HG03520 (cell line): ENCODE results near the gene HYI.
"Not testable (repeated sequence)": the region's sequence is repeated elsewhere in the genome, so short reads cannot be mapped to it uniquely, and the experiment has no call there.

Experiments
- ATAC-seq: cut with Tn5 transposase; IDR thresholded peaks from one replicate; pipeline ENCODE4 v1.9.1; 2021; ENCODE audit warnings: mild to moderate bottlenecking, moderate library complexity; ENCODE audit not compliant: unreplicated experiment

HYI gene

DNA sequence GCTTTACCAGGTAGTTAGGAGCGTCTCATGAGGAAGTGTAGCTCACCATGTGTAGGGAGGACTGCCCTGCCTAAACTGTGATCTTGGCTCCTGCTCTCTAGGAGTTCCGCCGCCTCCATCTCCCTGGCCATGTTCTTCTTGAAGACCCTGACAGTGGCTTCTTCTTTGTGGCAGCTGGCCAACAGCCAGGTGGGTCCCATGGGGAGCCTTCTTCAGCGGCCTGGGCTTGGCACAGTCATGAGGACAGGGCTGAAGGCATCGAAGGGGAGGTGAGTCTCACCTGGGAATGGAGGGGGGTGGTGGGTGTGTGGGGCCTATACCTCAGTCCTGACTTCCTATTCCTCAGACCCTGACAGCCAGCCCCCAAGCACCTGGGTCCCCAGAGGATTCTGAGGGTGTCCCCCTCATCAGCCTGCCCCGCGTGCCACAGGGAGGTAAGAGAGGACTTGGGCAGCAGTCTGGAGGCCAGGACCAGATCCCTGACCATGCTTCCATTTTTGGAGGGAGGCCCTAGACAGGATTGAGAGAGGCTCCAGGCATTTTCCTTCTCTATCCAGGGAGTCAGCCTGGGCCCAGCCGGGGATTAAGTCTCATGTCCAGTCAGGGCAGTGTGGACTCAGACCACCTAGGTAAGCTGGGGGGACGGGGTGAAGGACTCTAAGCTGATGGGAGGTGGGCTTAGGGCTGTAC lies 21.4 kb downstream of the HYI start:
- no peak for ATAC-seq

GRCh38 chr1:43431676-43432075 lies 22.1 kb downstream of the HYI start:
- no peak for ATAC-seq

DNA sequence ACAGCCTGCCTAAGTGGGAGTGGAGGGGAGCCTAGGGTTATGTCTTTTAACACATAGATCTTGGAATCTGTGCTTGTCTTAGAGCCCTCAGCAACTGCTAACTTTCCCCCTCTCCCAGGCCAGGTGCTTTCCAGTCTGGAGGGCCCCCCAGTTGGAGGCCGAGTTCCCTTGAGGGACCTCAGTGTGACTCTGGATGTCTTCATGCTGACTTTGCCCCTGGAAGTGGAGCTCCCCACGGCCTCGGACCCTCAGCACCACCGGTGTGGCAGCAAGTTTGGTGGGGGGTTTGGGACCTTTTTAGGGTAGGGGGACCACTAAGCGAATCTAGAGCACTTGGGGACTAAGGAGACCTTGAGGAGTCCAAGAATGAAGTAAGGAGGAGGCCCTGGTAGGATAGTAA lies 22.9 kb downstream of the HYI start:
- no peak for ATAC-seq

GRCh38 chr1:43427941-43428340 lies 25.8 kb downstream of the HYI start:
- ATAC-seq, result no peak

DNA sequence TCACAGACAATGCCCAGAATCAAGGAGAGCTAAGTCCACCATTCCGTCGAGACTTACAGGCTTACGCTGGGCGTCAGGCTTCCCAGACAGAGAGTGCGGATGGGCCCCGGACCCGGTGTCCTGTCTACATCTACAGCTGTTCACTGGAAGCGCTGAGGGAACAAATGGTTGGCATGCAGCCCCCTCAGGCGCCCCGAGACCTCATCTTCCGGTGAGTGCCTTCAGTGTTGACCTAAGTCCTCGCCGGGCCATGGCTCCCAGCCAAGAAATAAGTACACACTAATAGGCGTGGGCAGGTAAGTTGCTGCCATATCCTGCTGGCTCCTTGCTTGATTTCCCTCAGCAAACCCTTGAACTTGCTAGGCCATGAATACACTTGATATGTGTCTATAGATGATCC lies 26.2 kb downstream of the HYI start:
- ATAC-seq, result no peak

- ATAC-seq, result no peak
Measured at GRCh38 chr1:43426221-43426620, 27.5 kb downstream of the HYI start.

DNA sequence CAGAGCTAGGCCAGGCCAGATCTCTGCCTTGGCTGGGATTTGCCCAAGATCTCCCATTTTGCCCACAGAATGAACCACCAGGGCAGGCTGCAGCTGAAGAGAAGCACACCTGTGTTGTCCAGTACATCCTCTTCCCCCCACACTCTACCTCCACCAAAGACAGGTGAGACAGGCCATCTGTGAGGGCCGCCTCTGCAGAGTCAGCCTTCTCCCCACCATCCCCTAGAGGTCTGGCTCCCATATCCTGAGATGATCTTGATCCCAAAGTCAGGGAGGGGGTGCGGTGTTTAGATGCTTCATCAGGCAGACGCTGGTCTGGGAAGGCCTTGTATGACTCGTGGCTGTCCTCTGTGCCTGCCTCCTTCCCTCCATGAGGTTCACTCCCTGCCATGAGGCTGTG lies 28.7 kb downstream of the HYI start:
- no peak for ATAC-seq

DNA sequence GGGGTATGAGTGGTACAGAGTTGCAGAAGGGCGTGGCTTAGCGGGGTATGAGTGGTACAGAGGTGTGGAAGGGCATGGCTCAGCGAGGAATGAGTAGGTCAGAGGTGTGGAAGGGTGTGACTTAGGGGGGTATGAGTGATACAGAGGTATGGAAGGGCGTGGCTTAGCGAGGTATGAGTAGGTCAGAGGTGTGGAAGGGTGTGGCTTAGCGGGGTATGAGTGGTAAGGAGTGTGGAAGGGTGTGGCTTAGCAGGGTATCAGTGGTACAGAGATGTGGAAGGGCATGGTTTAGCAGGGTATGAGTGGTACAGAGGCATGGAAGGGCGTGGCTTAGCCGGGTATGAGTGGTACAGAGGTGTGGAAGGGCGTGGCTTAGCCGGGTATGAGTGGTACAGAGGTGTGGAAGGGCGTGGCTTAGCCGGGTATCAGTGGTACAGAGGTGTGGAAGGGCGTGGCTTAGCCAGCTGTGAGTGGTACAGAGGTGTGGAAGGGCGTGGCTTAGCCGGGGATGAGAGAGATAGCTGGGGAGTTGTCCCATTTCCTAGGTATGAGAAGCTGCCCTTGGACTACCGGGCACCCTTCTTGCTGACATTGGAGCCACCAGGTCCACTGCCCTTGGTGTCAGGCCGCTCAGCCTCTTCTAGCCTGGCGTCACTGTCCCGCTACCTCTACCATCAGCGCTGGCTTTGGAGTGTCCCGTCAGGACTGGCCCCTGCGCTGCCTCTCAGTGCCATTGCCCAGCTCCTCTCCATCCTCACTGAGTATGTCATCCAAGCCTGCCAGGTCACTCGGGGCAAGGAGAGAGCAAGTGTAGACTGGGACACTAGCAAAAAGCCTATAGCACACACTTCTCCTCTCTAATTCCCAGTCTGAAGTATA lies 29.8 kb downstream of the HYI start:
- no peak for ATAC-seq

DNA sequence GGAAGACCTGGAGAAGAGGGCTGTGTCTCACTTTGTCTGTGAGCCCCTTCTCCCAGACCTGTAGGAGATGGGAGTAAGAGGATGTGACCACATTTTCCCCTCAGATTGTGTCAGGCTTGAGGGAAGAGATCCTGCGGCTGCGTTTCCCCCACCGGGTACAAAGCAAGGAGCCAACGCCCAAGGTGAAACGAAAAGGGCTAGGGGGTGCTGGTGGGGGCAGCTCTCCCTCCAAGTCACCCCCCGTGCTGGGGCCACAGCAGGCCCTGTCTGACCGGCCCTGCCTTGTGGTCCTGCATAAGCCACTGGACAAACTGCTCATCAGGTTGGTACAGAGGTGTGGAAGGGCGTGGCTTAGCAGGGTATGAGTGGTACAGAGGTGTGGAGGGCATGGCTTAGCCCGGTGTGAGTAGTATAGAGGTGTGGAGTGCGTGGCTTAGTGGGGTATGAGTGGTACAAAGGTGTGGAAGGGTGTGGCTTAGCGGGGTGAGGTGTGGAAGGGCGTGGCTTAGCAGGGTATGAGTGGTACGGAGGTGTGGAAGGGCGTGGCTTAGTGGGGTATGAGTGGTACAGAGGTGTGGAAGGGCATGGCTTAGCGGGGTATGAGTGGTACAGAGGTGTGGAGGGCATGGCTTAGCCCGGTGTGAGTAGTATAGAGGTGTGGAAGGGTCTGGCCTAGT lies 30.6 kb downstream of the HYI start:
- no peak for ATAC-seq

DNA sequence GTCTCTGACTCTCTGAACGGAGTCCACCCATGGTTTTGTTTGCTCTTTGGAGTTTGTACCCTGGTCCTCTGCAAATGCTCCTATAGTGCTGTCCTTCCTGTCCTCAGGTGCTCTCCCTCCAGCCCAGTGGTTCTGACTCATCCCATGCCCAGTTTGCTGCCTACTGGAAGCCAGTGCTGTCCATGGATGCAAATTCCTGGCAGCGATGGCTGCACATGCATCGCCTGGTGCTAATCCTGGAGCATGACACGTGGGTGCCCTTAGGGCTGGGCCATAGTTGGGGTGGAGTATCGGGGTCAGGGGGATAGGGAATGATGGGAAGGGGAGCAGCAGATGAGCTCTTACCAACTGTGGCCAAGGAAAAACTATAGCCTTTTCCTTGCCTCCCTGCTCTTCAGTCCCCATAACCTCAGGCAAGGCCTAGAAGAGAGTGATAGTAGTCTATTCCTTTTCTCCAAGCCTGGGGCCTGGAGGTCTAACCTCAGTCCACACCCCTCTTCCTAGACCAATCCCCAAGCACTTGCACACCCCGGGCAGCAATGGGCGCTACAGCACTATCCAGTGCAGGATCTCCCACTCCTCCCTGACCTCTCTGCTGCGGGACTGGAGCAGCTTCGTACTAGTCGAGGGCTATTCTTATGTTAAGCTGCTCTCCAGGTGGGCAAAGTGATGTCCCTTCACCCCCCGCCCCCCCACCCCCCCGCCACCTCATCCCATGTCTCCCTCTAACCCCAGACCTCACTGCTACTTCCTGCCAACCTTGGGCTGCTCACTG lies 31.6 kb downstream of the HYI start:
- no peak for ATAC-seq

- no peak for ATAC-seq
Measured at GRCh38 chr1:43421396-43421795, 32.3 kb downstream of the HYI start.

- no peak for ATAC-seq
Measured at GRCh38 chr1:43420874-43421273, 32.9 kb downstream of the HYI start.

GRCh38 chr1:43419627-43420425 lies 33.9 kb downstream of the HYI start:
- ATAC-seq, result no peak

DNA sequence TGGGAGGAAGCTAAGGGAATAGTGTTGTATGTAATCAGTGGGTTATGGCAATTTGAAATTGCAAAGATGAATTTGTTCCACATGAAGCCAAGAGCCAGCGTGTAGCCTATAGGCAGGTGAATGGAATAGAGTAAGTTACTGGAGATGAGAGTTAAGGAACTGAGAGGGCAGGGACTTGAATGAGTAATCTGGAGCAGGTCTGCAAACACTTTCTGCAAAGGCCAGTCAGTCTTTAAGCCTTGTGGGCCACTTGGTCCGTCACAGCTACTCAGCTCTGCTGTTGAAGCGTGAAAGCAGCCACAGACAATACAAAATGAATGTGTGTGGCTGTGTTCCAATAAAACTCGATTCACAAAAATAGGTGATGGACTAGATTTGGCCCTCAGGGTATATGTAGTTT lies 34.9 kb downstream of the HYI start:
- ATAC-seq, result no peak

- no peak for ATAC-seq
Measured at GRCh38 chr1:43415901-43416300, 37.8 kb downstream of the HYI start.

- ATAC-seq, result no peak
Measured at GRCh38 chr1:43414634-43415223, 39.0 kb downstream of the HYI start.

DNA sequence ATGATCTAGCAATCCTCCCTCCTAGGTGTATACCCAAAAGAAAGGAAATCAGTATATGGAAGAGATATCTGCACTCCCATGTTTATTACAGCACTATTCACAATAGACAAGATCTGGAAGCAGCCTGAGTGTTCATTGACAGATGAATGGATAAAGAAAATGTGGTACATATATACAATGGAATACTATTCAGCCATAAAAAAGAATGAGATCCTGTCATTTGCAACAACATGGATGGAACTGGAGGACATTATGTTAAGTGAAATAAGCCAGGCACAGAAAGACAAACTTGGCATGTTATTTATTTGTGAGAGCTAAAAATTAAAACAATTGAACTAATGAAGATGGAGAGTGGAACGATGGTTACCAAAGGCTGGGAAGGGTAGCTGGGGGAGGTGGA lies 40.3 kb downstream of the HYI start:
- not testable (repeated sequence) for ATAC-seq

DNA sequence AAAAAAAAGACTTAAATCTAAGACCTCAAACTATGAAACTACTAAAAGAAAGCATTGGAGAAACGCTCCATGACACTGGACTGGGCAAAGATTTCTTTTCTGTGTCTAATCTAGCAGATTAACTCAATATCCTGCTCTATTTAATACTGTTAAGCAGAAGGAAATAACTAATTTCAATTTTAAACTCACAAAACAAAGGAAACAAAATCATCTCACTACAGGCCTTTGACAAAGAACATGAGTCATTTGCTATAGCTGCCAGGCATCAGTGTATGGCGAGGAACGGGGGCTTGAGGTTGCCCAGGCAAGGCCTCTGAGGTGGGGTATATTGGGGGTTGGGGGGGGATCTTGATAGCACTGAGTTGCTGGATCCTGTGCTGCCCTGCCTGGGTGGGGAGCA lies 43.2 kb downstream of the HYI start:
- no peak for ATAC-seq

DNA sequence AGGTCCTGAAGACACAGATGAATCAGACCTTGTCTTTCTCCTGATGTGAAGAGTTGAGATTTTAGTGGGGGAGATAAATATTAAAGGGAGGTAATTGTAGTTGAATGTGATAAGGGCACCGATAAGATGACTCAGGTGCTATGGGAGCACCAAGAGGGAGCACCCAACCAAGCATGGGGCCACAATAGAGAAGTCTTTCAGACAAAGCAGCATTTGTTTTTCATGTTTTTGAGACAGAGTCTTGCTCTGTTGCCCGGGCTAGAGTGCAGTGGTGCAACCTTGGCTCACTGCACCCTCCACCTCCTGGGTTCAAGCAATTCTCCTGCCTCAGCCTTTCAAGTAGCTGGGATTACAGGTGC lies 47.9 kb downstream of the HYI start:
- ATAC-seq, result no peak
